WTC11 (cell line): ENCODE results near the gene LEAP2. TPM values are rescaled to one million over a fixed set of nuclear protein-coding genes. Genes with fewer than 3 reads are reported as not detected.

Source experiments
- ATAC-seq: fragments of 200-7000 bp; cut with Tn5 transposase; 2 replicates; pipeline ENCODE4 v1.10.0; 2021; ENCODE audit warnings: mild to moderate bottlenecking, moderate library complexity
- CTCF ChIA-PET: fragments of 300-600 bp; sonication (Branson Sonifier 250); formaldehyde crosslinking; loops from one replicate; lab custom pipeline; 2021; ENCODE audit warnings: antibody characterized with exemption; lab: Charles Lee
- POLR2A ChIA-PET: fragments of 350-600 bp; sonication (Branson Sonifier 250); formaldehyde crosslinking; loops from one replicate; lab custom pipeline; 2021; ENCODE audit warnings: antibody characterized with exemption; lab: Charles Lee
- DNase-seq: peaks from one replicate; pipeline ENCODE4 v3.0.0; 2021; ENCODE audit warnings: low spot score
- H3K27ac Mint-ChIP-seq: 2 replicates; pipeline ENCODE4 v1.8.0; 2021; ENCODE audit warnings: mixed read lengths
- H3K27me3 Mint-ChIP-seq: 2 replicates; pipeline ENCODE4 v1.8.0; 2021; ENCODE audit warnings: low read depth, mild to moderate bottlenecking, moderate library complexity, mixed read lengths
- H3K36me3 Mint-ChIP-seq: 2 replicates; pipeline ENCODE4 v1.8.0; 2021; ENCODE audit warnings: mixed read lengths
- H3K4me1 Mint-ChIP-seq: 2 replicates; pipeline ENCODE4 v1.8.0; 2022; ENCODE audit warnings: mixed read lengths
- H3K4me3 Mint-ChIP-seq: 2 replicates; pipeline ENCODE4 v1.8.0; 2021; ENCODE audit warnings: mild to moderate bottlenecking, moderate library complexity, mixed read lengths
- H3K9me3 Mint-ChIP-seq: 2 replicates; pipeline ENCODE4 v1.8.0; 2021; ENCODE audit warnings: mixed read lengths
- FOXK1 ChIP-seq: sonication (generic); formaldehyde crosslinking; IDR thresholded peaks from 2 replicates; pipeline ENCODE4 v1.8.0; 2022; ENCODE audit warnings: mild to moderate bottlenecking, moderate library complexity, missing genetic modification reagents
- GTF2I ChIP-seq: fragments of 250-450 bp; sonication (Bioruptor Pico); conservative IDR thresholded peaks from 2 replicates; pipeline ENCODE4 v1.4.0; 2021; ENCODE audit warnings: mild to moderate bottlenecking
- MYBL2 ChIP-seq: sonication (generic); formaldehyde crosslinking; IDR thresholded peaks from 2 replicates; pipeline ENCODE4 v1.8.1; 2023; ENCODE audit warnings: mild to moderate bottlenecking, moderate library complexity, missing genetic modification reagents
- OVOL2 ChIP-seq: fragments of 250-450 bp; sonication (Bioruptor Pico); IDR thresholded peaks from 2 replicates; pipeline ENCODE4 v1.9.0; 2021; ENCODE audit warnings: mild to moderate bottlenecking, borderline replicate concordance
- SMAD4 ChIP-seq: sonication (generic); formaldehyde crosslinking; IDR thresholded peaks from 2 replicates; pipeline ENCODE4 v1.8.0; 2022; ENCODE audit warnings: mild to moderate bottlenecking, missing genetic modification reagents
- SOX15 ChIP-seq: fragments of 250-450 bp; sonication (Bioruptor Pico); IDR thresholded peaks from 2 replicates; pipeline ENCODE4 v1.9.0; 2021; ENCODE audit warnings: mild to moderate bottlenecking
- TP53 ChIP-seq: sonication (generic); formaldehyde crosslinking; IDR thresholded peaks from 2 replicates; pipeline ENCODE4 v1.8.1; 2023; ENCODE audit warnings: mild to moderate bottlenecking, missing genetic modification reagents
- ZNF416 ChIP-seq: fragments of 250-450 bp; sonication (Bioruptor Pico); IDR thresholded peaks from 2 replicates; pipeline ENCODE4 v1.9.0; 2021; ENCODE audit warnings: mild to moderate bottlenecking, inconsistent platforms
- total RNA-seq: library from RNA; stranded (reverse); gene quantifications from 3 replicates; pipeline ENCODE4 v1.2.3, GENCODE V29; 2021
- TF ChIP-seq, protein P1 (sequence below): sonication (generic); formaldehyde crosslinking; IDR thresholded peaks from 2 replicates; pipeline ENCODE4 v1.8.1; 2023; ENCODE audit warnings: mild to moderate bottlenecking, missing genetic modification reagents, borderline replicate concordance
- TF ChIP-seq, protein P2 (sequence below): sonication (generic); formaldehyde crosslinking; IDR thresholded peaks from 2 replicates; pipeline ENCODE4 v1.8.1; 2022; ENCODE audit warnings: low read depth, mild to moderate bottlenecking, moderate library complexity, missing genetic modification reagents, borderline replicate concordance
- TF ChIP-seq, protein P3 (sequence below): fragments of 250-450 bp; sonication (Bioruptor Pico); IDR thresholded peaks from 2 replicates; pipeline ENCODE4 v1.9.0; 2021; ENCODE audit warnings: mild to moderate bottlenecking
- TF ChIP-seq, protein P4 (sequence below): sonication (generic); formaldehyde crosslinking; conservative IDR thresholded peaks from 2 replicates; pipeline ENCODE4 v1.8.1; 2023; ENCODE audit warnings: mild to moderate bottlenecking, low read depth, missing genetic modification reagents, moderate library complexity
- TF ChIP-seq, protein P5 (sequence below): sonication (generic); formaldehyde crosslinking; IDR thresholded peaks from 2 replicates; pipeline ENCODE4 v1.8.1; 2023; ENCODE audit warnings: mild to moderate bottlenecking, moderate library complexity, missing genetic modification reagents
- TF ChIP-seq, protein P6 (sequence below): sonication (generic); formaldehyde crosslinking; IDR thresholded peaks from 2 replicates; pipeline ENCODE4 v1.8.1; 2023; ENCODE audit warnings: mild to moderate bottlenecking, missing genetic modification reagents, moderate library complexity

LEAP2 gene
- total RNA-seq, 1 experiment from 2014 or later, result 2.0 TPM

DNA sequence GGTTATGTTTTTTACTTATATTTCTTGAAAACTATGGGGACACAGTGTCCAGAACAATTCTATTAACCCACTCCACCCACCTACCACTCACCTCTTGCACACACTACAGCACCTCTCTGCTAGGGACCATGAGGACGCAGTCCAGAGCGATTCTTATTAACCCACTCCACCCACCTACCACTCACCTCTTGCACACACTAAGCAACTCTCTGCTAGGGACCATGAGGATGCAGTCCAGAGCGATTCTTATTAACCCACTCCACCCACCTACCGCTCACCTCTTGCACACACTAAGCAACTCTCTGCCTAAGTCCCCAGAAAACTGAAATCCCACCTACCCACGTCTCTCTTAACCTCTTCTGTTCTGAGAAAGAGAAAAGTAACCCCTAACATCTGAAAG, 40.9 kb upstream of the LEAP2 start (continued):
- TF ChIP-seq, protein P1, sequence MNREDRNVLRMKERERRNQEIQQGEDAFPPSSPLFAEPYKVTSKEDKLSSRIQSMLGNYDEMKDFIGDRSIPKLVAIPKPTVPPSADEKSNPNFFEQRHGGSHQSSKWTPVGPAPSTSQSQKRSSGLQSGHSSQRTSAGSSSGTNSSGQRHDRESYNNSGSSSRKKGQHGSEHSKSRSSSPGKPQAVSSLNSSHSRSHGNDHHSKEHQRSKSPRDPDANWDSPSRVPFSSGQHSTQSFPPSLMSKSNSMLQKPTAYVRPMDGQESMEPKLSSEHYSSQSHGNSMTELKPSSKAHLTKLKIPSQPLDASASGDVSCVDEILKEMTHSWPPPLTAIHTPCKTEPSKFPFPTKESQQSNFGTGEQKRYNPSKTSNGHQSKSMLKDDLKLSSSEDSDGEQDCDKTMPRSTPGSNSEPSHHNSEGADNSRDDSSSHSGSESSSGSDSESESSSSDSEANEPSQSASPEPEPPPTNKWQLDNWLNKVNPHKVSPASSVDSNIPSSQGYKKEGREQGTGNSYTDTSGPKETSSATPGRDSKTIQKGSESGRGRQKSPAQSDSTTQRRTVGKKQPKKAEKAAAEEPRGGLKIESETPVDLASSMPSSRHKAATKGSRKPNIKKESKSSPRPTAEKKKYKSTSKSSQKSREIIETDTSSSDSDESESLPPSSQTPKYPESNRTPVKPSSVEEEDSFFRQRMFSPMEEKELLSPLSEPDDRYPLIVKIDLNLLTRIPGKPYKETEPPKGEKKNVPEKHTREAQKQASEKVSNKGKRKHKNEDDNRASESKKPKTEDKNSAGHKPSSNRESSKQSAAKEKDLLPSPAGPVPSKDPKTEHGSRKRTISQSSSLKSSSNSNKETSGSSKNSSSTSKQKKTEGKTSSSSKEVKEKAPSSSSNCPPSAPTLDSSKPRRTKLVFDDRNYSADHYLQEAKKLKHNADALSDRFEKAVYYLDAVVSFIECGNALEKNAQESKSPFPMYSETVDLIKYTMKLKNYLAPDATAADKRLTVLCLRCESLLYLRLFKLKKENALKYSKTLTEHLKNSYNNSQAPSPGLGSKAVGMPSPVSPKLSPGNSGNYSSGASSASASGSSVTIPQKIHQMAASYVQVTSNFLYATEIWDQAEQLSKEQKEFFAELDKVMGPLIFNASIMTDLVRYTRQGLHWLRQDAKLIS, result no peak
- TF ChIP-seq SOX15 (CRISPR knock-in tag), result no peak
- TF ChIP-seq, protein P2, sequence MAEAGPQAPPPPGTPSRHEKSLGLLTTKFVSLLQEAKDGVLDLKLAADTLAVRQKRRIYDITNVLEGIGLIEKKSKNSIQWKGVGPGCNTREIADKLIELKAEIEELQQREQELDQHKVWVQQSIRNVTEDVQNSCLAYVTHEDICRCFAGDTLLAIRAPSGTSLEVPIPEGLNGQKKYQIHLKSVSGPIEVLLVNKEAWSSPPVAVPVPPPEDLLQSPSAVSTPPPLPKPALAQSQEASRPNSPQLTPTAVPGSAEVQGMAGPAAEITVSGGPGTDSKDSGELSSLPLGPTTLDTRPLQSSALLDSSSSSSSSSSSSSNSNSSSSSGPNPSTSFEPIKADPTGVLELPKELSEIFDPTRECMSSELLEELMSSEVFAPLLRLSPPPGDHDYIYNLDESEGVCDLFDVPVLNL, result no peak

DNA sequence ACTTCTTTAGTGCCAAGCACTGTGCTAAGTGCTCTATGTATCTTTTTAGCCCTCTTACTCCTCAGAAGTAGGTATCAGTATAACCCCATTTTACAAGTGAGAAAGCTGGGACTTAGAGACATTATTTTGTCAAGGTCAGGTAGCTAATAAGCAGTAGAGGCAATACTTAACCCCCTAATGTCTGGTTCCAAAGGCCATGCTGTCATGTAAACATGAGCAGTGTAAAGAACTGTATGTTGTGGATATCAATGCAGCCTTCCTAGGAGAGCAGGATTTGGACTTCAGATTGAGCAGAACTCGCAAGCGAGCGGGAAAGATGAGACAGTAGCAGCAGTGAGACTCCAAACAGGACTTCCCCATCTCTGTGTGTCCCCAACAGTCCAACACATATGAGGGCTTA, 39.4 kb upstream of the LEAP2 start:
- H3K4me1 Mint-ChIP-seq, result peaks cover 6% of the 10 kb centered on the region
- H3K27me3 Mint-ChIP-seq, result peaks cover 41% of the 10 kb centered on the region
- TF ChIP-seq, protein P3, sequence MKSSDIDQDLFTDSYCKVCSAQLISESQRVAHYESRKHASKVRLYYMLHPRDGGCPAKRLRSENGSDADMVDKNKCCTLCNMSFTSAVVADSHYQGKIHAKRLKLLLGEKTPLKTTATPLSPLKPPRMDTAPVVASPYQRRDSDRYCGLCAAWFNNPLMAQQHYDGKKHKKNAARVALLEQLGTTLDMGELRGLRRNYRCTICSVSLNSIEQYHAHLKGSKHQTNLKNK, result no peak
- TF ChIP-seq OVOL2 (CRISPR knock-in tag) (no peak), TP53 (no peak), FOXK1 (CRISPR knock-in tag) (no peak), ZNF416 (CRISPR knock-in tag) (no peak), GTF2I (CRISPR knock-in tag) (no peak), MYBL2 (CRISPR knock-in tag) (no peak), SMAD4 (CRISPR knock-in tag) (no peak)
- TF ChIP-seq, protein P1, result no peak
- TF ChIP-seq, protein P4, sequence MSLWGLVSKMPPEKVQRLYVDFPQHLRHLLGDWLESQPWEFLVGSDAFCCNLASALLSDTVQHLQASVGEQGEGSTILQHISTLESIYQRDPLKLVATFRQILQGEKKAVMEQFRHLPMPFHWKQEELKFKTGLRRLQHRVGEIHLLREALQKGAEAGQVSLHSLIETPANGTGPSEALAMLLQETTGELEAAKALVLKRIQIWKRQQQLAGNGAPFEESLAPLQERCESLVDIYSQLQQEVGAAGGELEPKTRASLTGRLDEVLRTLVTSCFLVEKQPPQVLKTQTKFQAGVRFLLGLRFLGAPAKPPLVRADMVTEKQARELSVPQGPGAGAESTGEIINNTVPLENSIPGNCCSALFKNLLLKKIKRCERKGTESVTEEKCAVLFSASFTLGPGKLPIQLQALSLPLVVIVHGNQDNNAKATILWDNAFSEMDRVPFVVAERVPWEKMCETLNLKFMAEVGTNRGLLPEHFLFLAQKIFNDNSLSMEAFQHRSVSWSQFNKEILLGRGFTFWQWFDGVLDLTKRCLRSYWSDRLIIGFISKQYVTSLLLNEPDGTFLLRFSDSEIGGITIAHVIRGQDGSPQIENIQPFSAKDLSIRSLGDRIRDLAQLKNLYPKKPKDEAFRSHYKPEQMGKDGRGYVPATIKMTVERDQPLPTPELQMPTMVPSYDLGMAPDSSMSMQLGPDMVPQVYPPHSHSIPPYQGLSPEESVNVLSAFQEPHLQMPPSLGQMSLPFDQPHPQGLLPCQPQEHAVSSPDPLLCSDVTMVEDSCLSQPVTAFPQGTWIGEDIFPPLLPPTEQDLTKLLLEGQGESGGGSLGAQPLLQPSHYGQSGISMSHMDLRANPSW (CRISPR knock-in tag), result no peak
- TF ChIP-seq, protein P5, sequence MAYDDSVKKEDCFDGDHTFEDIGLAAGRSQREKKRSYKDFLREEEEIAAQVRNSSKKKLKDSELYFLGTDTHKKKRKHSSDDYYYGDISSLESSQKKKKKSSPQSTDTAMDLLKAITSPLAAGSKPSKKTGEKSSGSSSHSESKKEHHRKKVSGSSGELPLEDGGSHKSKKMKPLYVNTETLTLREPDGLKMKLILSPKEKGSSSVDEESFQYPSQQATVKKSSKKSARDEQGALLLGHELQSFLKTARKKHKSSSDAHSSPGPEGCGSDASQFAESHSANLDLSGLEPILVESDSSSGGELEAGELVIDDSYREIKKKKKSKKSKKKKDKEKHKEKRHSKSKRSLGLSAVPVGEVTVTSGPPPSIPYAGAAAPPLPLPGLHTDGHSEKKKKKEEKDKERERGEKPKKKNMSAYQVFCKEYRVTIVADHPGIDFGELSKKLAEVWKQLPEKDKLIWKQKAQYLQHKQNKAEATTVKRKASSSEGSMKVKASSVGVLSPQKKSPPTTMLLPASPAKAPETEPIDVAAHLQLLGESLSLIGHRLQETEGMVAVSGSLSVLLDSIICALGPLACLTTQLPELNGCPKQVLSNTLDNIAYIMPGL, result no peak
- TF ChIP-seq, protein P6, sequence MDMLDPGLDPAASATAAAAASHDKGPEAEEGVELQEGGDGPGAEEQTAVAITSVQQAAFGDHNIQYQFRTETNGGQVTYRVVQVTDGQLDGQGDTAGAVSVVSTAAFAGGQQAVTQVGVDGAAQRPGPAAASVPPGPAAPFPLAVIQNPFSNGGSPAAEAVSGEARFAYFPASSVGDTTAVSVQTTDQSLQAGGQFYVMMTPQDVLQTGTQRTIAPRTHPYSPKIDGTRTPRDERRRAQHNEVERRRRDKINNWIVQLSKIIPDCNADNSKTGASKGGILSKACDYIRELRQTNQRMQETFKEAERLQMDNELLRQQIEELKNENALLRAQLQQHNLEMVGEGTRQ, result no peak
- TF ChIP-seq, all 79 proteins: peak for 0
- H3K4me3 Mint-ChIP-seq, result no peak overlapping the region
- H3K27ac Mint-ChIP-seq, result no peak overlapping the region
- ATAC-seq (no peak), DNase-seq (no peak)
- POLR2A ChIA-PET, result no interaction called here
- CTCF ChIA-PET, result interaction anchor here (1.2 to 1.7 kb wide), 4 partner anchors 11 to 308 kb away, joined by 3 to 6 read pairs (median 4); no protein-coding TSS in a partner anchor
- no peaks in the 10 kb centered on the region for H3K36me3 Mint-ChIP-seq
- H3K9me3 Mint-ChIP-seq, result no peaks in the 10 kb centered on the region
